ENCODE measurements around the gene PLXDC2.

The PLXDC2 gene

GRCh38 chr10:20303453-20304152 is 487.4 kb downstream of the PLXDC2 start:
- in situ Hi-C loops (cut with MboI; ENCODE audit: low sequenced_read_pairs), result no loop called here

GRCh38 chr10:20313665-20314064 is 497.4 kb downstream of the PLXDC2 start:
- in situ Hi-C loops (cut with MboI; ENCODE audit: low sequenced_read_pairs), result no loop called here

GRCh38 chr10:20314431-20314830 is 498.2 kb downstream of the PLXDC2 start:
- in situ Hi-C loops (cut with MboI; ENCODE audit: low sequenced_read_pairs), result no loop called here

GRCh38 chr10:20327954-20328353 is 511.7 kb downstream of the PLXDC2 start:
- in situ Hi-C loops (cut with MboI; ENCODE audit: low sequenced_read_pairs), result no loop called here

- in situ Hi-C loops (cut with MboI; ENCODE audit: low sequenced_read_pairs), result no loop called here
These were observed 514.0 kb downstream of the PLXDC2 start for GRCh38 chr10:20330246-20330645.

- in situ Hi-C loops (cut with MboI; ENCODE audit: low sequenced_read_pairs), result no loop called here
These were observed 518.3 kb downstream of the PLXDC2 start for GRCh38 chr10:20334559-20334958.

All from HL-60/S4 treated with retinoic acid at 250 ng/mL for 4 days and 3 days (cell line).